Spleen (tissue), 11 donors: Measurements from ENCODE around the gene RHOT2. TPM values are rescaled to one million over a fixed set of nuclear protein-coding genes. Genes with fewer than 3 reads are reported as not detected.

ENCODE experiments used
- DNase-seq: peaks from one replicate; pipeline ENCODE4 v3.0.0-alpha.2; 2020
- H3K27ac ChIP-seq, 8 donors: fragments of 200-600 bp; sonication (generic) in 7 of 8; 1 replicate in 4 of 8; 2 replicates in 4 of 8; pipeline versions ENCODE4 v1.5.0 to v1.8.0; 2016 to 2021; ENCODE audit warnings: inconsistent platforms in 4 of 8, mild to moderate bottlenecking in 4 of 8, moderate library complexity in 1 of 8
- H3K27me3 ChIP-seq, 7 donors: fragments of 200-600 bp; sonication (generic) in 6 of 7; replicated peaks in 1 of 7; 1 replicate in 4 of 7; 2 replicates in 3 of 7; pipeline versions ENCODE4 v1.5.0 to v1.8.0; 2016 to 2021; ENCODE audit warnings: inconsistent platforms in 3 of 7, mild to moderate bottlenecking in 1 of 7
- H3K36me3 ChIP-seq, 6 donors: fragments of 200-600 bp; sonication (generic) in 5 of 6; 1 replicate in 4 of 6; 2 replicates in 2 of 6; pipeline versions ENCODE4 v1.5.0 to v1.8.0; 2016 to 2021; ENCODE audit warnings: inconsistent platforms in 2 of 6
- H3K4me1 ChIP-seq, 6 donors: fragments of 200-600 bp; sonication (generic) in 5 of 6; 1 replicate in 3 of 6; 2 replicates in 3 of 6; pipeline versions ENCODE4 v1.5.0 to v1.8.0; 2016 to 2021; ENCODE audit warnings: inconsistent platforms in 3 of 6
- H3K4me3 ChIP-seq, 8 donors: fragments of 200-600 bp; sonication (generic) in 7 of 8; 1 replicate in 4 of 8; 2 replicates in 4 of 8; pipeline versions ENCODE4 v1.5.0 to v1.8.0; 2016 to 2021; ENCODE audit warnings: inconsistent platforms in 4 of 8, mild to moderate bottlenecking in 4 of 8, moderate library complexity in 2 of 8
- H3K9me3 ChIP-seq, 8 donors: fragments of 200-600 bp; sonication (generic) in 7 of 8; 1 replicate in 4 of 8; 2 replicates in 4 of 8; pipeline versions ENCODE4 v1.5.0 to v1.8.0; 2016 to 2021; ENCODE audit warnings: inconsistent platforms in 4 of 8
- CTCF ChIP-seq, 11 experiments: fragments of 200-600 bp in 7 of 11; fragments of 450-650 bp in 4 of 11; sonication (generic) in 4 of 11; IDR thresholded peaks in 8 of 11; conservative IDR thresholded peaks in 3 of 11; 1 replicate in 7 of 11; 2 replicates in 4 of 11; pipeline versions ENCODE4 v1.4.0 to v1.8.0; 2016 to 2021; ENCODE audit warnings: antibody characterized with exemption in 11 of 11, inconsistent platforms in 4 of 11, mild to moderate bottlenecking in 1 of 11
- POLR2A ChIP-seq, 3 donors: fragments of 450-650 bp; IDR thresholded peaks; one replicate each; pipeline ENCODE4 v1.5.1; 2017; ENCODE audit warnings: antibody characterized with exemption in 3 of 3, mild to moderate bottlenecking in 1 of 3
- POLR2AphosphoS5 ChIP-seq, 3 donors: sonication (generic); formaldehyde crosslinking; IDR thresholded peaks; one replicate each; pipeline ENCODE4 v1.5.1; 2017; ENCODE audit warnings: antibody characterized with exemption in 3 of 3
- WGBS, 5 donors: extraction: QIAGEN DNeasy Blood & Tissue Kit in 3 of 5; methylation state at CpG; one replicate each; pipeline versions ENCODE4 v1.1.5 to v1.1.7; 2013 to 2018; 5-methylcytosine and 5-hydroxymethylcytosine counted together
- intact Hi-C: fragments of 100-400 bp; cut with DNase I; formaldehyde crosslinking; loops from one replicate; pipeline ENCODE4 v1.15.0; 2023; ENCODE audit warnings: low total_unique reads
- polyA plus RNA-seq, 3 donors: library from polyadenylated mRNA; stranded (reverse); fragments of 200-250 nt; gene quantifications; one replicate each; pipeline ENCODE4 v1.2.1, GENCODE V29; 2013
- total RNA-seq, 7 donors: library from RNA; depleted of rRNA in 3 of 7; stranded (reverse); fragments of >200 nt in 3 of 7; fragmentation: NEBNext Ultra II Directional in 4 of 7; extraction: Animal tissue kit (Norgen Biotek cat#: 25700) in 4 of 7; gene quantifications; one replicate each; pipeline versions ENCODE4 v1.1.0 to v1.2.1, GENCODE V29; 2016 to 2021
- donor health status: healthy with polysubstance abuse.
- donor health status: DM: no; HTN: no; CAD: no; lungs with moderate emphysema.
- donor health status: DM: no; HTN: no; CAD: no.
- donor health status: Bipolar disorder and iron deficiency.
- donor health status: healthy.
- donor health status: DM: no; HTN: no; CAD: no.
- donor health status: DM: yes; HTN: yes; CAD: no.

Gene RHOT2
- total and polyA plus RNA-seq, 10 donors: 71.3 to 309 (median 137) TPM

DNA sequence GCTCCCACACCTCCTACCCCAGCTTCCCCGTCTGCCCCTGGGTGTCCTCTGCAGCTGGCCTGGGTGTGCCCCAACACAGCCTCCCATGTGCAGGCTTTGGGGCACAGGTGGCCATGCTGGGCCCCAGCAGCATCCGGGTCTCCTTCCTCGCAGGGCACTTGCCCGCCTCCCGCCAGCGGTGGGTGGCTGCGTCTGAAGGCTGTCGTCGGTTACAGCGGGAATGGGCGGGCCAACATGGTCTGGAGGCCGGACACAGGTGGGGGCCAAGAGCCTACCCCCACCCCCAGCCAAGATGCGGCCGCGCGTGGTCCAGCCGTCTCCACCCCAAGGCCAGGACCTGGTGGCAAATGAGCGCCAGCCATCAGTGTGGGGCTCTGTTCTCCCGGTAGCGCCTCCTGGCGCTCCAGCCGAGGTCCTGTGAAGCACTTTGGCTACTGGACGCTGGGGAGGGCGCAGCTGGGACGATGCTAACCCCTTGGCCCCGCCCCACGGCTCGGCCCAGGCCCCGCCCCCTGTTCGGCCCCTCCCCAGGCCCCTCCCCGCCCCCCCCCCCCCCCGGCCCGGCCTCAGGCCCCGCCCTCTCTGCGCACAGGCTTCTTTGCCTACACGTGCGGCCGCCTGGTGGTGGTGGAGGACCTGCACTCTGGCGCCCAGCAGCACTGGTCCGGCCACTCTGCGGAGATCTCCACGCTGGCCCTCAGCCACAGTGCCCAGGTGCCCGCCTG is 7.3 kb upstream of the RHOT2 start:
- H3K36me3 ChIP-seq: peaks cover 0 to 31% (median 0%) of the 10 kb centered on the region in 6 donors
- intact Hi-C loops: no loop called here
- no peaks in the 10 kb centered on the region for H3K9me3 ChIP-seq
- TF ChIP-seq POLR2AphosphoS5 (IDR thresholded peaks at IDR 0.05) (peak; percentile 64 to 84 (median 70)), POLR2A (IDR thresholded peaks at IDR 0.05) (no peak), CTCF (IDR thresholded peaks at IDR 0.05 in 8 of 11, conservative IDR thresholded peaks at IDR 0.05 in 3 of 11) (peak; percentile 4 to 83 (median 67))
- DNase-seq: peak; percentile 95
- H3K27ac ChIP-seq: peak overlapping the region in 7 of 8 donors; percentile 53 to 84 (median 78)
- H3K4me1 ChIP-seq: peaks cover 9 to 22% (median 16%) of the 10 kb centered on the region in 6 donors
- WGBS, 5 donors: 4 to 32% (median 16%) methylated on average over 8 to 38 of the region's 43 CpGs
- peak overlapping the region in 6 of 8 donors; percentile 8 to 61 (median 30) for H3K4me3 ChIP-seq
- no peaks in the 10 kb centered on the region for H3K27me3 ChIP-seq

DNA sequence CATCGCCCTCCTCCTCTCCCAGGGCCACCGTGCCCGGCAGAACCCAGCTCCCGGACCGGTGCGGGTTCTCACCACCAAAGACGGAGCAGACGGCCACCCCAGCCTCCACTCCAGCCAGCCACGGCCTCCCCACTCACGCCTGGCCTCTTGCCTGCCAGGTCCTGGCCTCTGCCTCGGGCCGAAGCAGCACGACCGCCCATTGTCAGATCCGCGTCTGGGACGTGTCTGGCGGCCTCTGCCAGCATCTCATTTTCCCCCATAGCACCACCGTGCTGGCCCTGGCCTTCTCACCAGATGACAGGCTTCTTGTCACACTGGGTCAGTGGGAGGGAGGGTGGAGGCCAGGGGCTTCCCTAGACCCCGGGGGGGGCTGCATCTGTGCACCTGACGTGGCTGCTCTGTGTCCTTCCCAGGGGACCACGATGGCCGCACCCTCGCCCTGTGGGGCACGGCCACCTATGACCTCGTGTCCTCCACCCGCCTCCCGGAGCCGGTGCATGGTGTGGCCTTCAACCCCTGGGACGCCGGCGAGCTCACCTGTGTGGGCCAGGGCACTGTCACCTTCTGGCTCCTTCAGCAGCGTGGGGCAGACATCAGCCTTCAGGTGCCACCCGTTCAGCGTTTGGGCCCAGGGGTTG is 6.6 kb upstream of the RHOT2 start:
- no peak for DNase-seq
- H3K36me3 ChIP-seq: peaks cover 0 to 24% (median 0%) of the 10 kb centered on the region in 6 donors
- peaks cover 9 to 23% (median 16%) of the 10 kb centered on the region in 6 donors for H3K4me1 ChIP-seq
- H3K27ac ChIP-seq: peak overlapping the region in 6 of 8 donors; percentile 35 to 84 (median 76)
- TF ChIP-seq CTCF (IDR thresholded peaks at IDR 0.05 in 8 of 11, conservative IDR thresholded peaks at IDR 0.05 in 3 of 11) (peak in 3 of 11 experiments; percentile 3 to 27 (median 24)), POLR2A (IDR thresholded peaks at IDR 0.05) (no peak)
- WGBS, 5 donors: 62 to 76% (median 74%) methylated on average over 31 to 35 of the region's 35 CpGs
- H3K4me3 ChIP-seq: peak overlapping the region in 1 of 8 donors; percentile 61
- H3K27me3 ChIP-seq: no peaks in the 10 kb centered on the region
- intact Hi-C loops: no loop called here
- H3K9me3 ChIP-seq: no peaks in the 10 kb centered on the region

GRCh38 chr16:662095-662494 is 5.8 kb upstream of the RHOT2 start:
- Histone ChIP-seq H3K9me3 (no peaks in the 10 kb centered on the region), H3K36me3 (peaks cover 0 to 17% (median 0%) of the 10 kb centered on the region in 6 donors), H3K27ac (no peak overlapping the region), H3K4me3 (no peak overlapping the region), H3K27me3 (no peaks in the 10 kb centered on the region), H3K4me1 (peaks cover 10 to 31% (median 20%) of the 10 kb centered on the region in 6 donors)
- 94 to 97% (median 95%) methylated on average over 9 to 19 of the region's 19 CpGs for WGBS, 5 donors
- intact Hi-C loops: no loop called here
- DNase-seq: no peak
- TF ChIP-seq POLR2A (IDR thresholded peaks at IDR 0.05): no peak
- TF ChIP-seq CTCF (IDR thresholded peaks at IDR 0.05 in 8 of 11, conservative IDR thresholded peaks at IDR 0.05 in 3 of 11): no peak
- TF ChIP-seq POLR2AphosphoS5 (IDR thresholded peaks at IDR 0.05): no peak

- no peaks in the 10 kb centered on the region for H3K9me3 ChIP-seq
- intact Hi-C loops: no loop called here
Observed at GRCh38 chr16:662597-662996, 5.3 kb upstream of the RHOT2 start.

More at GRCh38 chr16:662597-662996, 5.3 kb upstream of the RHOT2 start:
- H3K4me1 ChIP-seq: peaks cover 15 to 36% (median 25%) of the 10 kb centered on the region in 6 donors
- 87 to 95% (median 94%) methylated on average over 10 to 21 of the region's 21 CpGs for WGBS, 5 donors
- peaks cover 0 to 12% (median 0%) of the 10 kb centered on the region in 6 donors for H3K36me3 ChIP-seq
- DNase-seq: no peak
- H3K27me3 ChIP-seq: no peaks in the 10 kb centered on the region
- no peak overlapping the region for H3K27ac ChIP-seq
- no peak overlapping the region for H3K4me3 ChIP-seq
- TF ChIP-seq CTCF (IDR thresholded peaks at IDR 0.05 in 8 of 11, conservative IDR thresholded peaks at IDR 0.05 in 3 of 11) (no peak), POLR2AphosphoS5 (IDR thresholded peaks at IDR 0.05) (no peak), POLR2A (IDR thresholded peaks at IDR 0.05) (no peak)
